Activated CD8-positive, alpha-beta memory T cell treated with anti-CD3 and anti-CD28 coated beads, Interleukin-2, amount 50 U/mL, for 24 hours (primary cell): ENCODE results near the gene CFAP20DC.
"Not testable (repeated sequence)": the region's sequence is repeated elsewhere in the genome, so short reads cannot be mapped to it uniquely, and the experiment has no call there.

Source experiments
- DNase-seq: peaks from one replicate; pipeline ENCODE4 v3.0.0-alpha.2; 2020; ENCODE audit errors: extremely low read depth

Gene CFAP20DC

DNA sequence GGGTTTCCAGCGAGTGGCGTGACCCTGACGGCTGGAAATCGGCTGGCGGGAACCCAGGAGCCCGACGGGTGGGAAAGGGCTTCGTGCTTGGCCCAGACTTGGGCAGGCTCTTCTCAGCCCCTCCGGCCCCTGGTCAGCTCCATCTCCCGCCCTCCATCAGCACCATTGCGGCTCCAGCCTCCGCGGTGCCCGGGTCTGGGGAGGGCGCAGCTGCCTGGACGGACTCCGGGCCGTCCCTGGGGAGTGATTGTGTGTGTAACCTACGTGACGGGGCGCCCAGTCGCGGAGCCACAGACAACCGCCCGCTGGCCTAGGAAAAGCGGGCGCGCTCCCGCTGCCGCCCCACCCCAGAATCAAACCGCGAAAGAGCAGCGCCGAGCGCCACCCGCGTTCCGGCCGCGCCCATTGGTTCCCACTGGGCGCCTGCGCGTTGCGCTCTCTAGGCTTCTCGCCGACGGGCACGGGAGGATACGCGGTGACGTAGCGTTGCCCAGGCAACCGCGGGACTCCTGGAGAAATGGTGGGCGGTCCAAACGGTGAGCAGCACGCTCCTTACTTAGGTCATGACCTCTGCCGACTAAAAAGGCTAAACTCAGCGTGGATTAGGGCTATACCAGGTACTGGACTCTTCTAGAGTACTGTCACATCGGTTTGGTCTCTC lies at the start of gene CFAP20DC:
Gene CFAP20DC (minus strand): TSS at position 355 of the 661 bp plus-strand sequence. CDS start 394 bp downstream, outside the sequence.
- peak; percentile 79 for DNase-seq

DNA sequence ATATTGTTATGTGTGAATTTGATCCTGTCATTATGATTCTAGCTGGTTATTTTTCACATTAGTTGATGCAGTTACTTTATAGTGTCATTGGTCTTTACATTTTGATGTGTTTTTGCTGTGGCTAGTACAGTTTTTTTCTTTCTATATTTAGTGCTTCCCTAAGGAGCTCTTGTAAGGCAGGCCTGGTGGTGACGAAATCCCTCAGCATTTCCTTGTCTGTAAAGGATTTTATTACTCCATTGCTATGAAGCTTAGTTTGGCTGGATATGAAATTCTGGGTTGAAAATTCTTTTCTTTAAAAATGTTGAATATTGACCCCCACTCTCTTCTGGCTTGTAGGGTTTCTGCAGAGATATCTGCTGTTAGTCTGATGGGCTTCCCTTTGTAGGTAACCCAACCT lies 48.7 kb upstream of the CFAP20DC start:
- DNase-seq: not testable (repeated sequence)

- DNase-seq: no peak
Measured at GRCh38 chr3:59094446-59094845, 44.6 kb upstream of the CFAP20DC start.

- no peak for DNase-seq
Measured at GRCh38 chr3:59093521-59093920, 43.7 kb upstream of the CFAP20DC start.

DNA sequence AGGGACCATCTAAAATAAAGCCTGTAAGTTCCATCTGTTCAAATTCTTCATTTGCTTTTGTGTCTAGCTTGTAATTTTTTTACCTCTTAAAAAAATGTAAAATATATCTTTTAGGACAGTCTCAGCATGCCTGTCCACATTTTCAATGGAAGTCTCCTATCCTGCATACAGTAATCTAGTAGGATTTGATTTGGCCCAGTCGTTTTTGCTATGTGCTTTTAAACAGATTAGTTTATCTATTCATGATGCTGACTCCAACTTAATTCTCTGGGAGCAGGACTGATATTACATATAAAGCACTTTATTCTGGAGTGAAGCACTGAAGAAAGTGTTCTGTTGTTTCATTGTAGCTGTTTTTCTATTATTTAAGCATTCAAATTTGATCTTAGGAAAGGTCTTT lies 38.9 kb upstream of the CFAP20DC start:
- no peak for DNase-seq

GRCh38 chr3:59085976-59086375 lies 36.2 kb upstream of the CFAP20DC start:
- DNase-seq: no peak

- DNase-seq: no peak
Measured at GRCh38 chr3:59084583-59084982, 34.8 kb upstream of the CFAP20DC start.

DNA sequence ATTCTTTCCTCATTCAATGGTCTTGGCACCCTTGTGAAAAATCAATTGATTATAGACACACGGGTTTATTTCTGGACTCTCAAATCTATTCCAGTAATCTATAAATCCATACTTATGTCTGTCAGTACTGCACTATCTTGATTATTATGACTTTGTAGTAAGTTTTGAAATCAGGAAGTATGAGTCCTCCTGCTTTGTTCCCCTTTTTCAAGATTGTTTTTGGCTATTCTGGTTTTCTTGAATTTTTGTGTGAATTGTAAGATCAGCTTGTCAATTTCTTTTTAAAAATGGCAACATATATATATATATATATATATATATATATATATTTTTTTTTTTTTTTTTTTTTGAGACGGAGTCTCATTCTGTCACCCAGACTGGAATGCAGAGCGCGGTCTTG lies 32.3 kb upstream of the CFAP20DC start:
- no peak for DNase-seq

GRCh38 chr3:59081071-59081470 lies 31.2 kb upstream of the CFAP20DC start:
- no peak for DNase-seq

DNA sequence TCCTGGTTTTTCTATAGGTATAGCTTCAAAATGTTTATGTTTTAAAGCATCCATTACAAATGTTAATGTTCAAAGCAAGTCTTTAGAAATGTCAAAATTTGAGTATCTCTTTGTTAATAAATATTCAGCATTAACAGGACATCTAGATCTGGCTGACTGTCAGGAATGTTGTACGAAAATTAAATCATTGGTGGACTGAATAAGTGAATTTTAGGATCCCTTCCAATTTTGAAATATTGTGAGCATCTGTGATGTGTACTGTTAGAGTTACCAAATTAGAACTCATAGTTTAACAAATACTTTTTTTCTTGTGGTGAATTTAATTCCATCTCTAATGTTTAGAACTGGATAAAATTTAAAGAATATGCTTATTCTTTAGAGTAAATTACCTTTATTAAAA lies 30.1 kb upstream of the CFAP20DC start:
- no peak for DNase-seq

- DNase-seq: no peak
Measured at GRCh38 chr3:59074764-59075163, 24.9 kb upstream of the CFAP20DC start.

DNA sequence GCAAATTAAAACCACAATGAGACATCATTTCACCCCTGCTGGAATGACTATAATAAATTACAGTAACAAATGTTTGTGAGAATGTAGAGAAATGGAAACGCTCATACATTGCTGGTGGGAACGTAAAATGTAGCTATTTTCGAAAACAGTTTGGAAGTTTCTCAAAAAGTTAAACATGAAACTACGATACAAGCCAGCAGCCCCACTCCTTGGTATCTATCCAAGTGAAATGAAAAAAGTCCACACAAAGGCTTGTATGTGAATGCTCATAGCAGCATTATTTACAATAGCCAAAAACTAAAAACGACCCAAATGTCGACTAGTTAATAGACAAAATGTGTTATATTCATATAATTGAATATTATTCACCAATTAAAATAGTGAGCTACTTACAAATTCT lies 22.9 kb upstream of the CFAP20DC start:
- no peak for DNase-seq

GRCh38 chr3:59069838-59070237 lies 20.0 kb upstream of the CFAP20DC start:
- DNase-seq: no peak

- no peak for DNase-seq
Measured at GRCh38 chr3:59065240-59065639, 15.4 kb upstream of the CFAP20DC start.

GRCh38 chr3:59064728-59065127 lies 14.9 kb upstream of the CFAP20DC start:
- DNase-seq: no peak

DNA sequence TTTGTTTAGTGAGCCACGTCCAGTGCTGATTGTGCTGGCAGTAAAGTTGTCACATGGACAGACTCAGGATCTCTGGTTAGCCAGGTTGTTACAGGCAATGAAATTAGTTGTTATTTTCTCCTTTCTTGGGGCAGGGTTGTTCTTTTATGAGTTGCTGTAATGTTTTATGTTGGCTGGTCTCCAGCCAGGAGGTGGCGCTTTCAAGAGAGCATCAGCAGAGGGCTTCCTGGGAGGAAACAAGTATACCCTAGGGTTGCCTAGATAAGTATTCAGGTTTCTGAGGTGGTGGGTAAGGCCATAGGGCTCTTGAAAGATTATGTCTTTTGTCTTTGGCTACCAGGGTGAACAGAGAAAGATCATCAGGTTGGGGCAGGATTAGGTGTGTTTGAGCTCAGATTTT lies 14.5 kb upstream of the CFAP20DC start:
- no peak for DNase-seq

GRCh38 chr3:59056706-59057105 lies 6.9 kb upstream of the CFAP20DC start:
- DNase-seq: no peak

DNA sequence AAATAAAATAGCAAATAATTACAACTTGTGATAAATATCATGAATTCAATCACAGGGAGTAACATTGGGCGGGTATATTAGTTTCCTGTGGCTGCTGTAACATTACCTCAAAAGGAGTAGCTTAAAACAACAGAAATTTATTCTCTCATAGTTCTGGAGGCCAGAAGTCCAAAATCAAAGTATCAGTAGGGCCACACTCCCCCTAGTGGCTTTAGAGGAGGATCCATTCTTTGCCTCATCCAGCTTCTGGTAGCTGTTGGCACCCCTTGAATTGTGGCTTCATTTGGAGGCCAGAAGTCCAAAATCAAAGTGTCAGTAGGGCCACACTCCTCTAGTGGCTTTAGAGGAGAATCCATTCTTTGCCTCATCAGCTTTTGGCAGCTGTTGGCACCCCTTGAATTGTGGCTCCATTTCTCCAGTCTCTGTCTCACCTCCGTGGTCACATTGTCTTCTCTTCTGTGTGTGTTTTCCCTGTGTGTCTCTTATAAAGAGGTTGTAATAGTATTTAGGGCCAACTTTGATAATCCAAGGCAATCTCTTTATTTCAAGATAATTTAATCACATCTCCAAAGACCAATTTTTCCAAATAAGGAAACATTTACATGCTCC lies 3.1 kb upstream of the CFAP20DC start:
- no peak for DNase-seq

- DNase-seq: not testable (repeated sequence)
Measured at GRCh38 chr3:59050811-59051414, 1.1 kb upstream of the CFAP20DC start.

DNA sequence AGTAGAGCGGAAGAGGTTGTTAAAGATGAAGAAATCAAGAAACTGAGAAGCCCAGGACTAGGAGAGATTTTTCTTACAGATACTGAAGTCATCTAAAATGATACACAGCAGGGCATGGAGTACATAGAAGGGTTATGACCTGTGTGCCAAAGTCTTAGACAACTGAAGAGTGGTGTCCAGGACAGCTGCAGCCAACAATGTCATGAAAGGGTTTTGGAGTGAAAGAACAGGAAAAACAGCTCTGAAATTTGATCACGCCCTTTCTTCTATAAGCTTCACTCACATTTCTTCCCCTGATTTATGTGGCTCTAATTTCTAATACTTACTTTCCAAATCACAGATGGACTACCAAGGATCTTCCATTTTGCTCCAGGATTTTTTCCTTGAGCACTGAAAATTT lies 3.0 kb downstream of the CFAP20DC start:
- no peak for DNase-seq

- DNase-seq: no peak
Measured at GRCh38 chr3:59043391-59043790, 6.4 kb downstream of the CFAP20DC start.

- DNase-seq: no peak
Measured at GRCh38 chr3:59040902-59041301, 8.9 kb downstream of the CFAP20DC start.

DNA sequence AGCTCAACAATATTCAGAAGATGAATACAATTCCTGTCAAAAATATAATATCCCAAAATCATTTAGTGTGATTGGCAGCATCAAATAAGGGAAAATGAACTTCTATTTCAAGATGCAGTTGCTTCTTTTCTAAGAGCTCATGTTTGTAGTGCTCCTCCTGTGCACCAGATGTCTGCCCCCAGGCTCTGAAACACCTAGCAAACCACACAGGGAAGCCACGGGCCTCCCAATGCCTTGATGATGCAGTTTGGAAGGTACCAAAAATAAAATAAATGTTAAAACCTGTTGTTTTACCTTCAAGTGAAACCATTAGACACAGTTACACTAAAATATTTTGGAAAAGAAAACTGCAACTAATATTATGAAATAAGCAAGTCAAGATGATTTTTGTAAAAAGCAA lies 22.2 kb downstream of the CFAP20DC start:
- no peak for DNase-seq
